ENCODE data around the gene AHCYL2. TPM values are rescaled to one million over a fixed set of nuclear protein-coding genes. Genes with fewer than 3 reads are reported as not detected.

Gene AHCYL2
- total RNA-seq, 1 experiment from 2014 or later = 20.2 TPM

DNA sequence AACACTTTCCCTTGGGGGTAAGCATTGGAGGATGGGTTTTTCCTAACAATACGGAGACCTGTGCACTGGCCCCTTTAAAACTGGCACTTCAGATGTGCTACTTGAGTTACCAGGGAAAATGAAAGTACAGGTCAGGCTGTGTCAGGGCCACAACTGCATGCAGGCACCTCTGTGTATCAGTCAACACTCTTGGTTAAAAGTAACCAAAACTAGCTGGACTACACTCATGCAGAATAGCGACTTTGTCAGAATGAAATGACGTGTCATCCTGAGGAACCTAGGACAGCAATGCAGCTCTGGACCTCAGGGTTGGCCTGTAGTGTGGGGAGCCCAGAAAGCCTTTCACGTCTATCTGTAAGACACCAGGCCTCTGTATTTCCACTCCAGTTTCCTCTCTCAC lies 243.7 kb downstream of the AHCYL2 start:
- H3K4me3 ChIP-seq (ENCODE audit: low read depth in 2 of 2, low read length in 2 of 2) = no peak overlapping the region
- ATAC-seq (no peak), DNase-seq (ENCODE audit: low read depth, low spot score) (no peak)
- H3K9me3 ChIP-seq (ENCODE audit: control insufficient read depth, insufficient read depth, low read depth, low read length) = no peaks in the 10 kb centered on the region
- in situ Hi-C loops (cut with HindIII; ENCODE audit: low pct_unique_long_range_greater_than_20kb, low sequenced_read_pairs) (no loop called here), intact Hi-C loops (cut with micrococcal nuclease; ENCODE audit: unreplicated experiment) (no loop called here)
- ChIA-PET CTCF (interaction anchor here (1.2 to 1.4 kb wide), 2 partner anchors 101 to 250 kb away, joined by 4 to 5 read pairs; no protein-coding TSS in a partner anchor), POLR2A (interaction anchor here (0.6 kb wide), 1 partner anchor 226 kb away, joined by 5 read pairs; no protein-coding TSS in a partner anchor)
- BruUV-seq (replicated peaks) = no TSS peak
- no peaks in the 10 kb centered on the region for H3K4me1 ChIP-seq (ENCODE audit: control insufficient read depth, insufficient read depth, low read length)
- no peaks in the 10 kb centered on the region; the same call in 1 of the 2 replicates for H3K36me3 ChIP-seq (ENCODE audit: control insufficient read depth, insufficient read depth, low read length)
- H3K27me3 ChIP-seq (ENCODE audit: control insufficient read depth, insufficient read depth, low read length) = no peaks in the 10 kb centered on the region
- no peak overlapping the region for H3K27ac ChIP-seq (ENCODE audit: low read length)
- TF ChIP-seq, protein P1, sequence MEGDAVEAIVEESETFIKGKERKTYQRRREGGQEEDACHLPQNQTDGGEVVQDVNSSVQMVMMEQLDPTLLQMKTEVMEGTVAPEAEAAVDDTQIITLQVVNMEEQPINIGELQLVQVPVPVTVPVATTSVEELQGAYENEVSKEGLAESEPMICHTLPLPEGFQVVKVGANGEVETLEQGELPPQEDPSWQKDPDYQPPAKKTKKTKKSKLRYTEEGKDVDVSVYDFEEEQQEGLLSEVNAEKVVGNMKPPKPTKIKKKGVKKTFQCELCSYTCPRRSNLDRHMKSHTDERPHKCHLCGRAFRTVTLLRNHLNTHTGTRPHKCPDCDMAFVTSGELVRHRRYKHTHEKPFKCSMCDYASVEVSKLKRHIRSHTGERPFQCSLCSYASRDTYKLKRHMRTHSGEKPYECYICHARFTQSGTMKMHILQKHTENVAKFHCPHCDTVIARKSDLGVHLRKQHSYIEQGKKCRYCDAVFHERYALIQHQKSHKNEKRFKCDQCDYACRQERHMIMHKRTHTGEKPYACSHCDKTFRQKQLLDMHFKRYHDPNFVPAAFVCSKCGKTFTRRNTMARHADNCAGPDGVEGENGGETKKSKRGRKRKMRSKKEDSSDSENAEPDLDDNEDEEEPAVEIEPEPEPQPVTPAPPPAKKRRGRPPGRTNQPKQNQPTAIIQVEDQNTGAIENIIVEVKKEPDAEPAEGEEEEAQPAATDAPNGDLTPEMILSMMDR (IDR thresholded peaks at IDR 0.05) = no peak
- TF ChIP-seq TCF7L2 (IDR thresholded peaks at IDR 0.05; ENCODE audit: low read depth, low read length) = no peak
- no peak for TF ChIP-seq POLR2AphosphoS5 (IDR thresholded peaks at IDR 0.05; ENCODE audit: low read depth, low read length)
- TF ChIP-seq, protein P2, sequence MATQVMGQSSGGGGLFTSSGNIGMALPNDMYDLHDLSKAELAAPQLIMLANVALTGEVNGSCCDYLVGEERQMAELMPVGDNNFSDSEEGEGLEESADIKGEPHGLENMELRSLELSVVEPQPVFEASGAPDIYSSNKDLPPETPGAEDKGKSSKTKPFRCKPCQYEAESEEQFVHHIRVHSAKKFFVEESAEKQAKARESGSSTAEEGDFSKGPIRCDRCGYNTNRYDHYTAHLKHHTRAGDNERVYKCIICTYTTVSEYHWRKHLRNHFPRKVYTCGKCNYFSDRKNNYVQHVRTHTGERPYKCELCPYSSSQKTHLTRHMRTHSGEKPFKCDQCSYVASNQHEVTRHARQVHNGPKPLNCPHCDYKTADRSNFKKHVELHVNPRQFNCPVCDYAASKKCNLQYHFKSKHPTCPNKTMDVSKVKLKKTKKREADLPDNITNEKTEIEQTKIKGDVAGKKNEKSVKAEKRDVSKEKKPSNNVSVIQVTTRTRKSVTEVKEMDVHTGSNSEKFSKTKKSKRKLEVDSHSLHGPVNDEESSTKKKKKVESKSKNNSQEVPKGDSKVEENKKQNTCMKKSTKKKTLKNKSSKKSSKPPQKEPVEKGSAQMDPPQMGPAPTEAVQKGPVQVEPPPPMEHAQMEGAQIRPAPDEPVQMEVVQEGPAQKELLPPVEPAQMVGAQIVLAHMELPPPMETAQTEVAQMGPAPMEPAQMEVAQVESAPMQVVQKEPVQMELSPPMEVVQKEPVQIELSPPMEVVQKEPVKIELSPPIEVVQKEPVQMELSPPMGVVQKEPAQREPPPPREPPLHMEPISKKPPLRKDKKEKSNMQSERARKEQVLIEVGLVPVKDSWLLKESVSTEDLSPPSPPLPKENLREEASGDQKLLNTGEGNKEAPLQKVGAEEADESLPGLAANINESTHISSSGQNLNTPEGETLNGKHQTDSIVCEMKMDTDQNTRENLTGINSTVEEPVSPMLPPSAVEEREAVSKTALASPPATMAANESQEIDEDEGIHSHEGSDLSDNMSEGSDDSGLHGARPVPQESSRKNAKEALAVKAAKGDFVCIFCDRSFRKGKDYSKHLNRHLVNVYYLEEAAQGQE (IDR thresholded peaks at IDR 0.05; ENCODE audit: insufficient read depth in 1 of 2, low read depth in 2 of 2, low read length in 1 of 2) = no peak
- no peak for TF ChIP-seq SIN3A (IDR thresholded peaks at IDR 0.05; ENCODE audit: borderline replicate concordance, insufficient read depth, low read depth, low read length)

DNA sequence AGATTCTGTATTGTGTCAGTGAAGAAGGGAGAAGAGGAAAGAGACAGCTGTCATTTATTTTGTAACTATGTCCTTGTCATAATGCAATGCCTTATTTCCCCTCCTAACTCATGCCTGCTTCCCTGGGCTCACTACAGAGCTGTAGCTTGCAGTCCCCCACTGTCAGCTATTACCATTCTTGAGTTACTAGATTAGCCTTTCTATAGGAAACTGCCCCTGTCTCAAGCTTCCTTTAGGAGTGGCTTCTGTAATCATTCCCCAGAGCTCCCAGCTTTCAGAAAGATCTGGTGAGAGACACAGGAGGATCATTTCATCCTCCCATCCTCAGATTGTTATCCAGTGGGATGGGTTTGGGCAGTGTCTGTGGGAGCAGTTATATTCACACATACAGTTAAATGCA lies 245.1 kb downstream of the AHCYL2 start:
- Histone ChIP-seq H3K27ac (ENCODE audit: low read length) (no peak overlapping the region), H3K27me3 (ENCODE audit: control insufficient read depth, insufficient read depth, low read length) (no peaks in the 10 kb centered on the region), H3K4me1 (ENCODE audit: control insufficient read depth, insufficient read depth, low read length) (no peaks in the 10 kb centered on the region), H3K4me3 (ENCODE audit: low read depth in 2 of 2, low read length in 2 of 2) (no peak overlapping the region), H3K36me3 (ENCODE audit: control insufficient read depth, insufficient read depth, low read length) (no peaks in the 10 kb centered on the region; the same call in 1 of the 2 replicates), H3K9me3 (ENCODE audit: control insufficient read depth, insufficient read depth, low read depth, low read length) (no peaks in the 10 kb centered on the region)
- ATAC-seq (no peak), DNase-seq (ENCODE audit: low read depth, low spot score) (no peak)
- in situ Hi-C loops (cut with HindIII; ENCODE audit: low pct_unique_long_range_greater_than_20kb, low sequenced_read_pairs) = no loop called here
- POLR2A ChIA-PET = no interaction called here
- intact Hi-C loops (cut with micrococcal nuclease; ENCODE audit: unreplicated experiment) = no loop called here
- CTCF ChIA-PET = interaction anchor here (0.6 to 0.9 kb wide), 2 partner anchors 102 to 566 kb away, joined by 3 to 4 read pairs; no protein-coding TSS in a partner anchor
- no TSS peak for BruUV-seq (replicated peaks)
- TF ChIP-seq TCF7L2 (IDR thresholded peaks at IDR 0.05; ENCODE audit: low read depth, low read length) (no peak), POLR2AphosphoS5 (IDR thresholded peaks at IDR 0.05; ENCODE audit: low read depth, low read length) (no peak), SIN3A (IDR thresholded peaks at IDR 0.05; ENCODE audit: borderline replicate concordance, insufficient read depth, low read depth, low read length) (no peak)
- TF ChIP-seq, protein P1 (IDR thresholded peaks at IDR 0.05) = no peak
- TF ChIP-seq, protein P2 (IDR thresholded peaks at IDR 0.05; ENCODE audit: insufficient read depth in 1 of 2, low read depth in 2 of 2, low read length in 1 of 2) = no peak
